Hepatocyte (in vitro differentiated cells): ENCODE data around the gene IL1RAPL1. TPM values are rescaled to one million over a fixed set of nuclear protein-coding genes. Genes with fewer than 3 reads are reported as not detected.
A peak's percentile ranks its signal among the peaks of the same experiment; 100 is the strongest.

Source experiments
- DNase-seq: peaks from one replicate; pipeline ENCODE4 v3.0.0-alpha.2; 2016; ENCODE audit warnings: low spot score
- H2AFZ ChIP-seq: fragments of 200-600 bp; sonication (generic); 2 replicates; pipeline ENCODE4 v1.6.0; 2016; ENCODE audit warnings: antibody characterized with exemption, mild to moderate bottlenecking
- H3K27ac ChIP-seq: fragments of 200-600 bp; sonication (generic); 2 replicates; pipeline ENCODE4 v1.5.1; 2016; ENCODE audit warnings: mild to moderate bottlenecking
- H3K27me3 ChIP-seq: fragments of 200-600 bp; sonication (generic); 2 replicates; pipeline ENCODE4 v1.6.1; 2016
- H3K36me3 ChIP-seq: fragments of 200-600 bp; sonication (generic); replicated peaks from 2 replicates; pipeline ENCODE4 v1.5.1; 2016; ENCODE audit warnings: low read depth; ENCODE audit not compliant: insufficient read depth
- H3K4me1 ChIP-seq: fragments of 200-600 bp; sonication (generic); 2 replicates; pipeline ENCODE4 v1.5.1; 2016; ENCODE audit warnings: mild to moderate bottlenecking, moderate library complexity; ENCODE audit not compliant: insufficient read depth
- H3K4me2 ChIP-seq: fragments of 200-600 bp; sonication (generic); 2 replicates; pipeline ENCODE4 v1.6.0; 2016
- H3K4me3 ChIP-seq: fragments of 200-600 bp; sonication (generic); 2 replicates; pipeline ENCODE4 v1.5.1; 2016; ENCODE audit warnings: mild to moderate bottlenecking
- H3K79me2 ChIP-seq: fragments of 200-600 bp; sonication (generic); 2 replicates; pipeline ENCODE4 v1.6.0; 2017; ENCODE audit warnings: mild to moderate bottlenecking
- H3K9me2 ChIP-seq: fragments of 200-600 bp; sonication (generic); replicated peaks from 2 replicates; pipeline ENCODE4 v1.6.0; 2017; ENCODE audit warnings: mild to moderate bottlenecking; ENCODE audit not compliant: insufficient read depth
- H3K9me3 ChIP-seq: fragments of 200-600 bp; sonication (generic); 2 replicates; pipeline ENCODE4 v1.5.1; 2016; ENCODE audit warnings: low read depth, mild to moderate bottlenecking
- H4K20me1 ChIP-seq: fragments of 200-600 bp; sonication (generic); 2 replicates; pipeline ENCODE4 v1.6.0; 2016; ENCODE audit warnings: mild to moderate bottlenecking; ENCODE audit not compliant: insufficient read depth, poor library complexity, severe bottlenecking
- EZH2 ChIP-seq: fragments of 200-600 bp; sonication (generic); IDR thresholded peaks from 2 replicates; pipeline ENCODE4 v1.6.1; 2016; ENCODE audit warnings: antibody characterized with exemption, mild to moderate bottlenecking, borderline replicate concordance
- EZH2phosphoT487 ChIP-seq: fragments of 200-600 bp; sonication (generic); IDR thresholded peaks from one replicate; pipeline ENCODE4 v1.6.1; 2018; ENCODE audit warnings: antibody characterized with exemption, mild to moderate bottlenecking, low read depth, moderate library complexity; ENCODE audit not compliant: unreplicated experiment, severe bottlenecking
- WGBS: methylation state at CpG from one replicate; pipeline ENCODE4 v1.1.6; 2016; ENCODE audit warnings: low lambda C conversion rate; ENCODE audit errors: missing lambda C conversion rate; 5-methylcytosine and 5-hydroxymethylcytosine counted together
- polyA plus RNA-seq: library from polyadenylated mRNA; unstranded; fragments of >200 nt; fragmentation: Nextera tagmentation; extraction: Ambion mirVana; gene quantifications from 2 replicates; pipeline ENCODE4 v1.2.1, GENCODE V29; 2016
- total RNA-seq: library from RNA; depleted of rRNA; stranded (reverse); fragments of >200 nt; gene quantifications from 2 replicates; pipeline ENCODE4 v1.2.3, GENCODE V29; 2014
- TF ChIP-seq, protein P1 (sequence below): fragments of 200-600 bp; sonication (generic); IDR thresholded peaks from 2 replicates; pipeline ENCODE4 v1.5.1; 2016; ENCODE audit warnings: antibody characterized with exemption, mild to moderate bottlenecking; ENCODE audit not compliant: poor library complexity

Gene IL1RAPL1
- total and polyA plus RNA-seq, 2 experiments from 2014 or later: 0.89 to 2.7 TPM

DNA sequence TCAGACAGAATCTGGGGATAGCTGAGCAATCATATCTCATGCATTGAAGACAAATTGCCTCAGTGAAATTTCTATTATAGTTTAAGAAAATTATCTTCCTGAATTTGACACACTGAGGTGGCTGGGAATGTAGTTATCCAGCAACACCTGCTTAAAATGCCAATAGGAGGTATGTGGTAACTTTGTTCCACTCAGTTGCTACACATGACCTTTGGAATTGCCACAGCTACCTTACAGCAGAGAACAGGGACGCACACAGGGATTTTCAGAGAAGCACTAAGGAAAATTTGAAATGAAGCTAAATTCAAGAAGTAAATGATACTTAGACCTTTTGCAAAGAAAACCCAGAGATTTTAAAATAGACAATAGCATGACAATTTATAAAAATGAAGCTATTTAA is 264.6 kb downstream of the IL1RAPL1 start:
- TF ChIP-seq EZH2 (no peak), EZH2phosphoT487 (no peak)
- TF ChIP-seq, protein P1, sequence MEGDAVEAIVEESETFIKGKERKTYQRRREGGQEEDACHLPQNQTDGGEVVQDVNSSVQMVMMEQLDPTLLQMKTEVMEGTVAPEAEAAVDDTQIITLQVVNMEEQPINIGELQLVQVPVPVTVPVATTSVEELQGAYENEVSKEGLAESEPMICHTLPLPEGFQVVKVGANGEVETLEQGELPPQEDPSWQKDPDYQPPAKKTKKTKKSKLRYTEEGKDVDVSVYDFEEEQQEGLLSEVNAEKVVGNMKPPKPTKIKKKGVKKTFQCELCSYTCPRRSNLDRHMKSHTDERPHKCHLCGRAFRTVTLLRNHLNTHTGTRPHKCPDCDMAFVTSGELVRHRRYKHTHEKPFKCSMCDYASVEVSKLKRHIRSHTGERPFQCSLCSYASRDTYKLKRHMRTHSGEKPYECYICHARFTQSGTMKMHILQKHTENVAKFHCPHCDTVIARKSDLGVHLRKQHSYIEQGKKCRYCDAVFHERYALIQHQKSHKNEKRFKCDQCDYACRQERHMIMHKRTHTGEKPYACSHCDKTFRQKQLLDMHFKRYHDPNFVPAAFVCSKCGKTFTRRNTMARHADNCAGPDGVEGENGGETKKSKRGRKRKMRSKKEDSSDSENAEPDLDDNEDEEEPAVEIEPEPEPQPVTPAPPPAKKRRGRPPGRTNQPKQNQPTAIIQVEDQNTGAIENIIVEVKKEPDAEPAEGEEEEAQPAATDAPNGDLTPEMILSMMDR: no peak
- Histone ChIP-seq H3K9me2 (no peaks in the 10 kb centered on the region), H3K4me2 (peak overlapping the region; percentile 36), H3K9me3 (peaks cover 5% of the 10 kb centered on the region), H3K79me2 (no peaks in the 10 kb centered on the region), H2AFZ (no peak overlapping the region), H3K27me3 (no peaks in the 10 kb centered on the region), H3K4me1 (no peaks in the 10 kb centered on the region), H3K27ac (no peak overlapping the region), H3K4me3 (no peak overlapping the region), H3K36me3 (no peaks in the 10 kb centered on the region), H4K20me1 (no peaks in the 10 kb centered on the region)
- 62% methylated on average over 1 of the region's 1 CpG for WGBS
- DNase-seq: peak; percentile 18

DNA sequence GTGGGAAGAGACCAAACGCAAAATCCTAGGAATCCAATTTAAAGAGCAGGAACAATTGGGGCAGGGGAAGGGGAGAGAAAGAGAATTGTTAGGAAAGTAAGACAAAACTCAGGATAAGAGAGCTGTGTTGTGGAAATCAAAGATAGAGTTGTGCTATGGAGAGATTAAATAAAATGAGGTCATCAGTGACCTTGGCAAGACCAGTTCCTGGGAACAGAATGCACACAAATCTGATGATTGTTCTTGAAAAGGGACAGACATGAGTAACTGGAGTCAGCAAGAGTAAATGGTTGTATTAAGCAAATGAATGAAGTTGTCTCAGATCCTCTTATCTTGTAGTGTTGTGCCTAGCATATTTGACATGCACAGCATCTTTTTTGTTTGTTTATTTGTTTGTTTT is 267.4 kb downstream of the IL1RAPL1 start:
- H3K9me3 ChIP-seq: peaks cover 5% of the 10 kb centered on the region
- H3K4me1 ChIP-seq: no peaks in the 10 kb centered on the region
- TF ChIP-seq, protein P1: no peak
- no peak for TF ChIP-seq EZH2
- no peak for TF ChIP-seq EZH2phosphoT487
- H3K27ac ChIP-seq: no peak overlapping the region
- no peak overlapping the region for H3K4me3 ChIP-seq
- H4K20me1 ChIP-seq: no peaks in the 10 kb centered on the region
- DNase-seq: no peak
- no peaks in the 10 kb centered on the region for H3K27me3 ChIP-seq
- WGBS: 83% methylated on average over 1 of the region's 1 CpG
- no peak overlapping the region for H2AFZ ChIP-seq
- no peaks in the 10 kb centered on the region for H3K79me2 ChIP-seq
- no peaks in the 10 kb centered on the region for H3K9me2 ChIP-seq
- H3K4me2 ChIP-seq: no peak overlapping the region
- H3K36me3 ChIP-seq: no peaks in the 10 kb centered on the region

DNA sequence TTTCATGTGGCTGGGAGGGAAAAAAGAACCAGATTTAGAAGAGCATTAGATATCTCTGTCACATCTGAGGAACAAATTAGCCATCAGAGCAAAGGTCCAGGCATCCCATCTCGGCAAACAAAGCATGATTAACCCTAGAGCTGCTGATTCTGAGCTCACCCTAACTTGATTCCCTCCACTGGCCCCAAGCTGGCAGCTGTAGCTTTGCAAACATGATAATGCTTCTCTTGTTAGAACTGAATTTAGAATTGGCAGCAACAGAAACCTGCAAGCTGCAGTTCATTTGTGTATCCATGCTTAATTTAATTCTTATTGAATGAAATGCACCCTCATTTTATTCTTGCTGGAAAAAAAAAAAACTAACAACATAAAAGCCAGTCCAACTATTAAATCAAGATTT is 289.2 kb downstream of the IL1RAPL1 start:
- Histone ChIP-seq H3K27ac (no peak overlapping the region), H3K27me3 (no peaks in the 10 kb centered on the region), H3K36me3 (no peaks in the 10 kb centered on the region), H3K9me2 (no peaks in the 10 kb centered on the region), H4K20me1 (no peaks in the 10 kb centered on the region), H3K4me3 (no peak overlapping the region), H3K79me2 (no peaks in the 10 kb centered on the region), H2AFZ (no peak overlapping the region), H3K4me2 (no peak overlapping the region), H3K9me3 (no peaks in the 10 kb centered on the region), H3K4me1 (no peaks in the 10 kb centered on the region)
- no peak for DNase-seq
- no peak for TF ChIP-seq EZH2phosphoT487
- TF ChIP-seq EZH2: no peak
- TF ChIP-seq, protein P1: no peak
- 32% methylated on average over 1 of the region's 1 CpG for WGBS

DNA sequence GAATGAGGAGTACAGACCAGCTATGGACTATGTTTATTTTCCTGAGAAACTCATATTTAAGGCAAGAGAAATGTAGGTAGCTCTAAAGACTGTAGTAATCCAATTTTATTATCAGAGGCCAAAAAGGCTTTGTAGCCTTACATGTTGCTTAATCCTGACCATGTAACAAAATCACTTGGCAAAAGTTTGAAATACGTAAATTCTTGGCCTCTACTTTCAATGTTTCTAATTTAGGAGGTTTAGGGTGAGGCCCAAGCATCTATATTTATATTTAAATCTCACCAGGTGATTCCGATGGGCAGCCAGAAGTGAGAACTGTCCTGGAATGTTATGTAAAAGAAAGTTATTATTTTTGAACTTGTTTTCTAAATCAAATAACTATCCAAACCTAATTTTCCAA is 289.7 kb downstream of the IL1RAPL1 start:
- Histone ChIP-seq H3K27ac (no peak overlapping the region), H3K27me3 (no peaks in the 10 kb centered on the region), H3K4me3 (no peak overlapping the region), H4K20me1 (no peaks in the 10 kb centered on the region), H3K9me3 (no peaks in the 10 kb centered on the region), H3K79me2 (no peaks in the 10 kb centered on the region), H3K36me3 (no peaks in the 10 kb centered on the region), H2AFZ (no peak overlapping the region), H3K4me1 (no peaks in the 10 kb centered on the region), H3K4me2 (no peak overlapping the region), H3K9me2 (no peaks in the 10 kb centered on the region)
- 70% methylated on average over 2 of the region's 2 CpGs for WGBS
- no peak for DNase-seq
- TF ChIP-seq, protein P1: no peak
- TF ChIP-seq EZH2: no peak
- TF ChIP-seq EZH2phosphoT487: no peak
